A549 (cell line): ENCODE measurements around the gene DOCK11. TPM values are rescaled to one million over a fixed set of nuclear protein-coding genes. Genes with fewer than 3 reads are reported as not detected.

Experiments
- ATAC-seq, 2 experiments: fragments of 200-7000 bp in 1 of 2; fragments of >200 bp in 1 of 2; cut with Nextera tagmentation in 1 of 2; cut with Tn5 transposase in 1 of 2; 3 replicates each; pipeline versions ENCODE4 v1.8.0 to v1.9.1; 2018 to 2020; ENCODE audit warnings: mild to moderate bottlenecking in 1 of 2, moderate library complexity in 1 of 2
- CTCF ChIA-PET: fragments of 300-600 bp; sonication (Branson Sonifier 250); formaldehyde crosslinking; extraction: SDS; loops from one replicate; lab custom pipeline; 2021; ENCODE audit warnings: antibody characterized with exemption, inconsistent platforms; lab: Yijun Ruan, JAX
- POLR2A ChIA-PET: fragments of 350-600 bp; formaldehyde crosslinking; extraction: SDS; loops from one replicate; lab custom pipeline; 2021; ENCODE audit warnings: antibody characterized with exemption, inconsistent platforms; lab: Yijun Ruan, JAX
- DNase-seq, 2 experiments: peaks; one replicate each; pipeline versions ENCODE4 v3.0.0 to v3.0.0-alpha.2; 2011 to 2016; ENCODE audit warnings: low read depth in 1 of 2, low spot score in 1 of 2
- FAIRE-seq: peaks from 2 replicates; lab custom pipeline; 2011; peaks lifted over from hg19 to GRCh38; lab: Jason Lieb, UNC
- H3K27ac ChIP-seq, 2 experiments: fragments of >200 bp; sonication (Bioruptor Twin); formaldehyde crosslinking; 3 replicates each; pipeline ENCODE4 v1.5.1; 2016 to 2017
- H3K4me1 ChIP-seq: fragments of >200 bp; sonication (Bioruptor Twin); formaldehyde crosslinking; 3 replicates; pipeline ENCODE4 v1.6.1; 2016
- H3K4me2 ChIP-seq: fragments of >200 bp; sonication (Bioruptor Twin); formaldehyde crosslinking; 3 replicates; pipeline ENCODE4 v1.6.1; 2016
- H3K4me3 ChIP-seq: fragments of >200 bp; sonication (Bioruptor Twin); formaldehyde crosslinking; 3 replicates; pipeline ENCODE4 v1.5.1; 2016
- H3K9me3 ChIP-seq: fragments of >200 bp; sonication (Bioruptor Twin); formaldehyde crosslinking; 3 replicates; pipeline ENCODE4 v1.6.1; 2016
- ATOH8 ChIP-seq: fragments of 250-450 bp; sonication (Bioruptor Pico); IDR thresholded peaks from 2 replicates; pipeline ENCODE4 v1.5.0; 2020; ENCODE audit warnings: low read depth, mild to moderate bottlenecking, moderate library complexity
- BHLHE40 ChIP-seq: IDR thresholded peaks from 2 replicates; pipeline ENCODE4 v1.6.1; 2012; ENCODE audit warnings: low read depth, low read length, inconsistent platforms
- CTCF ChIP-seq: fragments of >200 bp; sonication (Bioruptor Twin); formaldehyde crosslinking; IDR thresholded peaks from 3 replicates; pipeline ENCODE4 v1.5.1; 2016
- EHMT2 ChIP-seq: fragments of 200-600 bp; sonication (generic); IDR thresholded peaks from 2 replicates; pipeline ENCODE4 v1.6.1; 2016; ENCODE audit warnings: antibody characterized with exemption, low read depth, mild to moderate bottlenecking, moderate library complexity
- FOSB ChIP-seq: fragments of 250-450 bp; sonication (Bioruptor Pico); IDR thresholded peaks from 2 replicates; pipeline ENCODE4 v1.5.0; 2020; ENCODE audit warnings: mild to moderate bottlenecking, moderate library complexity
- FOSL2 ChIP-seq, 2 experiments: fragments of 450-650 bp in 1 of 2; fragments of >200 bp in 1 of 2; sonication (Bioruptor Twin) in 1 of 2; formaldehyde crosslinking; IDR thresholded peaks; 2 replicates each; pipeline versions ENCODE4 v1.5.0 to v1.6.1; 2016 to 2020; ENCODE audit warnings: mild to moderate bottlenecking in 1 of 2, moderate library complexity in 1 of 2
- HES2 ChIP-seq: fragments of >200 bp; sonication (Bioruptor Twin); formaldehyde crosslinking; IDR thresholded peaks from 2 replicates; pipeline ENCODE4 v1.6.1; 2016
- JUNB ChIP-seq: fragments of >200 bp; sonication (Bioruptor Twin); formaldehyde crosslinking; IDR thresholded peaks from 2 replicates; pipeline ENCODE4 v1.6.1; 2016
- MYC ChIP-seq: IDR thresholded peaks from 2 replicates; pipeline ENCODE4 v1.6.1; 2012; ENCODE audit warnings: mild to moderate bottlenecking, inconsistent platforms, low read length, improper control_type of control experiment, borderline replicate concordance
- RAD21 ChIP-seq, 2 experiments: fragments of >200 bp in 1 of 2; sonication (Bioruptor Twin) in 1 of 2; formaldehyde crosslinking in 1 of 2; IDR thresholded peaks in 1 of 2; conservative IDR thresholded peaks in 1 of 2; 2 replicates in 1 of 2; 3 replicates in 1 of 2; pipeline ENCODE4 v1.6.1; 2012 to 2018; ENCODE audit warnings: inconsistent platforms in 1 of 2
- RFX5 ChIP-seq: fragments of 450-650 bp; IDR thresholded peaks from 2 replicates; pipeline ENCODE4 v1.7.1; 2014; ENCODE audit warnings: antibody characterized with exemption, mild to moderate bottlenecking, moderate library complexity
- SMC3 ChIP-seq: fragments of >200 bp; sonication (Bioruptor Twin); formaldehyde crosslinking; IDR thresholded peaks from 3 replicates; pipeline ENCODE4 v1.6.1; 2018; ENCODE audit warnings: inconsistent platforms
- TFCP2L1 ChIP-seq: fragments of 250-450 bp; sonication (Bioruptor Pico); IDR thresholded peaks from 2 replicates; pipeline ENCODE4 v1.5.0; 2021; ENCODE audit warnings: mild to moderate bottlenecking
- TP53 ChIP-seq: fragments of 250-450 bp; sonication (Bioruptor Pico); IDR thresholded peaks from 2 replicates; pipeline ENCODE4 v1.5.0; 2021; ENCODE audit warnings: mild to moderate bottlenecking, moderate library complexity
- ZNF302 ChIP-seq: fragments of 250-450 bp; sonication (Bioruptor Pico); IDR thresholded peaks from 2 replicates; pipeline ENCODE4 v1.9.0; 2021; ENCODE audit warnings: inconsistent platforms, mild to moderate bottlenecking, moderate library complexity
- WGBS: methylation state at CpG from one replicate; pipeline ENCODE4 v1.1.6; 2017; ENCODE audit errors: missing lambda C conversion rate; 5-methylcytosine and 5-hydroxymethylcytosine counted together
- polyA plus RNA-seq, 4 experiments: library from polyadenylated mRNA; depleted of rRNA in 3 of 4; stranded (reverse); fragments of >200 nt; fragmentation: RNase III in 1 of 4; extraction: RNeasy Plus Mini Kit Qiagen cat#74134 plus additional on column Dnase treatment in 1 of 4; gene quantifications; 2 replicates in 3 of 4; 3 replicates in 1 of 4; pipeline ENCODE4 v1.2.3, GENCODE V29; 2011 to 2017
- TF ChIP-seq, protein P1 (sequence below): IDR thresholded peaks from 2 replicates; pipeline ENCODE4 v1.6.1; 2012; ENCODE audit warnings: low read depth, borderline replicate concordance
- TF ChIP-seq, protein P2 (sequence below): fragments of >200 bp; sonication (Bioruptor Twin); formaldehyde crosslinking; IDR thresholded peaks from 3 replicates; pipeline ENCODE4 v1.6.1; 2016
- TF ChIP-seq, protein P3 (sequence below): fragments of 150-350 bp; IDR thresholded peaks from 2 replicates; pipeline ENCODE4 v1.6.1; 2014; ENCODE audit warnings: low read depth, mild to moderate bottlenecking, low read length
- TF ChIP-seq, protein P4 (sequence below): IDR thresholded peaks from 2 replicates; pipeline ENCODE4 v1.6.1; 2012

DOCK11 gene
- polyA plus RNA-seq, 2 of the 4 experiments (the other 2 are of a cell fraction), result 5.8 to 9.5 TPM

- POLR2A ChIA-PET, result no interaction called here
- WGBS, result 79% methylated on average over 3 of the region's 3 CpGs
- DNase-seq, result no peak
- ATAC-seq, result no peak
- H3K4me1 ChIP-seq, result peaks cover 21% of the 10 kb centered on the region
- H3K27ac ChIP-seq, result no peak overlapping the region
- CTCF ChIA-PET, result interaction anchor here (0.6 to 1.6 kb wide), 3 partner anchors 9 to 336 kb away, joined by 3 to 4 read pairs (median 3); no protein-coding TSS in a partner anchor
- TF ChIP-seq TP53 (no peak), RFX5 (no peak), JUNB (no peak), CTCF (no peak), EHMT2 (no peak), FOSL2 (IDR thresholded peaks at IDR 0.05) (no peak), FOSL2 (CRISPR knock-in tag; IDR thresholded peaks at IDR 0.05) (no peak), HES2 (no peak)
- TF ChIP-seq, protein P1, sequence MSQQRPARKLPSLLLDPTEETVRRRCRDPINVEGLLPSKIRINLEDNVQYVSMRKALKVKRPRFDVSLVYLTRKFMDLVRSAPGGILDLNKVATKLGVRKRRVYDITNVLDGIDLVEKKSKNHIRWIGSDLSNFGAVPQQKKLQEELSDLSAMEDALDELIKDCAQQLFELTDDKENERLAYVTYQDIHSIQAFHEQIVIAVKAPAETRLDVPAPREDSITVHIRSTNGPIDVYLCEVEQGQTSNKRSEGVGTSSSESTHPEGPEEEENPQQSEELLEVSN, result no peak
- no peaks in the 10 kb centered on the region for H3K9me3 ChIP-seq
- no peak overlapping the region for H3K4me2 ChIP-seq
- no peak for FAIRE-seq
- H3K4me3 ChIP-seq, result no peak overlapping the region
Observed at GRCh38 chrX:118522230-118522926, 26.8 kb downstream of the DOCK11 start.

DNA sequence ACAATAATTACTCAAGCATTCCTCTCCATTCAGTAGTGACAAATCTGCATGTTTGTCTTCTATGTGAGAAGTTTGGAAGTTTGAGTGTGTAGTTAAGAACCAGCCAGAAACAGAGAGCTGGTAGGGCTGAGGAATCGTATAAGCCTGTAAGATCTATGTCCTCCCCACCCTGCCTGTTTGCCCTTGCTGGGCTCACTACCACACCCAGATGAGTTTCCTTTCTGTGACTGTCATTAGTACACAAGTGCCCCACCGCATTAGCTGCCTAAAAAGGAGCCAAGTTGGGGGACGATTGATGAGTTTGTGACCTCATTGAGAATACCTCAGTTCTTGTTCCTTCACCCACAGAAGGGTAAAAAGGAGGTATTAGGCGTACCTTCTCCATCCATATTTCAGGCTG lies 28.3 kb downstream of the DOCK11 start:
- H3K4me1 ChIP-seq, result peaks cover 21% of the 10 kb centered on the region
- ATAC-seq (no peak), FAIRE-seq (no peak), DNase-seq (no peak)
- ChIA-PET CTCF (no interaction called here), POLR2A (no interaction called here)
- no peak overlapping the region for H3K4me2 ChIP-seq
- no peak overlapping the region for H3K4me3 ChIP-seq
- no peaks in the 10 kb centered on the region for H3K9me3 ChIP-seq
- TF ChIP-seq, protein P2, sequence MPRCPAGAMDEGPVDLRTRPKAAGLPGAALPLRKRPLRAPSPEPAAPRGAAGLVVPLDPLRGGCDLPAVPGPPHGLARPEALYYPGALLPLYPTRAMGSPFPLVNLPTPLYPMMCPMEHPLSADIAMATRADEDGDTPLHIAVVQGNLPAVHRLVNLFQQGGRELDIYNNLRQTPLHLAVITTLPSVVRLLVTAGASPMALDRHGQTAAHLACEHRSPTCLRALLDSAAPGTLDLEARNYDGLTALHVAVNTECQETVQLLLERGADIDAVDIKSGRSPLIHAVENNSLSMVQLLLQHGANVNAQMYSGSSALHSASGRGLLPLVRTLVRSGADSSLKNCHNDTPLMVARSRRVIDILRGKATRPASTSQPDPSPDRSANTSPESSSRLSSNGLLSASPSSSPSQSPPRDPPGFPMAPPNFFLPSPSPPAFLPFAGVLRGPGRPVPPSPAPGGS, result no peak
- TF ChIP-seq CTCF, result no peak
- TF ChIP-seq, protein P1, result no peak
- TF ChIP-seq, protein P3, sequence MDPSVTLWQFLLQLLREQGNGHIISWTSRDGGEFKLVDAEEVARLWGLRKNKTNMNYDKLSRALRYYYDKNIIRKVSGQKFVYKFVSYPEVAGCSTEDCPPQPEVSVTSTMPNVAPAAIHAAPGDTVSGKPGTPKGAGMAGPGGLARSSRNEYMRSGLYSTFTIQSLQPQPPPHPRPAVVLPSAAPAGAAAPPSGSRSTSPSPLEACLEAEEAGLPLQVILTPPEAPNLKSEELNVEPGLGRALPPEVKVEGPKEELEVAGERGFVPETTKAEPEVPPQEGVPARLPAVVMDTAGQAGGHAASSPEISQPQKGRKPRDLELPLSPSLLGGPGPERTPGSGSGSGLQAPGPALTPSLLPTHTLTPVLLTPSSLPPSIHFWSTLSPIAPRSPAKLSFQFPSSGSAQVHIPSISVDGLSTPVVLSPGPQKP, result no peak
- no peak for TF ChIP-seq TP53
- no peak for TF ChIP-seq FOSB (CRISPR knock-in tag)
- no peak for TF ChIP-seq TFCP2L1 (CRISPR knock-in tag)
- no peak for TF ChIP-seq ATOH8 (CRISPR knock-in tag)
- no peak for TF ChIP-seq ZNF302
- no peak for TF ChIP-seq RAD21 (conservative IDR thresholded peaks at IDR 0.05 in 1 of 2, IDR thresholded peaks at IDR 0.05 in 1 of 2)
- TF ChIP-seq EHMT2, result no peak
- no peak for TF ChIP-seq SMC3
- TF ChIP-seq, protein P4, sequence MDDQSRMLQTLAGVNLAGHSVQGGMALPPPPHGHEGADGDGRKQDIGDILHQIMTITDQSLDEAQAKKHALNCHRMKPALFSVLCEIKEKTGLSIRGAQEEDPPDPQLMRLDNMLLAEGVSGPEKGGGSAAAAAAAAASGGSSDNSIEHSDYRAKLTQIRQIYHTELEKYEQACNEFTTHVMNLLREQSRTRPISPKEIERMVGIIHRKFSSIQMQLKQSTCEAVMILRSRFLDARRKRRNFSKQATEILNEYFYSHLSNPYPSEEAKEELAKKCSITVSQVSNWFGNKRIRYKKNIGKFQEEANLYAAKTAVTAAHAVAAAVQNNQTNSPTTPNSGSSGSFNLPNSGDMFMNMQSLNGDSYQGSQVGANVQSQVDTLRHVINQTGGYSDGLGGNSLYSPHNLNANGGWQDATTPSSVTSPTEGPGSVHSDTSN, result no peak
- no peak for TF ChIP-seq MYC
- TF ChIP-seq BHLHE40, result no peak
- no peak overlapping the region for H3K27ac ChIP-seq
- WGBS, result 73% methylated on average over 4 of the region's 4 CpGs
